M059J (cell line): ENCODE measurements around the gene SFT2D3. TPM values are rescaled to one million over a fixed set of nuclear protein-coding genes. Genes with fewer than 3 reads are reported as not detected.

ENCODE experiments used
- DNase-seq: peaks from one replicate; pipeline ENCODE4 v3.0.0-alpha.2; 2012; ENCODE audit warnings: low read depth
- total RNA-seq: library from RNA; depleted of rRNA; stranded (reverse); fragments of >200 nt; shearing (Covaris generic); gene quantifications from 2 replicates; pipeline ENCODE4 v1.2.3, GENCODE V29; 2014

The SFT2D3 gene
- total RNA-seq, 1 experiment from 2014 or later, result 5.6 TPM

- DNase-seq, result no peak
Observed at GRCh38 chr2:127664065-127664894, 37.0 kb upstream of the SFT2D3 start.

- no peak for DNase-seq
Observed at GRCh38 chr2:127664895-127665225, 36.4 kb upstream of the SFT2D3 start.

- no peak for DNase-seq
Observed at GRCh38 chr2:127665267-127665893, 35.9 kb upstream of the SFT2D3 start.

GRCh38 chr2:127669056-127669455 lies 32.2 kb upstream of the SFT2D3 start:
- no peak for DNase-seq

- DNase-seq, result no peak
Observed at GRCh38 chr2:127670055-127670956, 31.0 kb upstream of the SFT2D3 start.

- DNase-seq, result no peak
Observed at GRCh38 chr2:127670957-127671290, 30.4 kb upstream of the SFT2D3 start.

- no peak for DNase-seq
Observed at GRCh38 chr2:127671557-127672302, 29.6 kb upstream of the SFT2D3 start.

GRCh38 chr2:127672341-127673224 lies 28.7 kb upstream of the SFT2D3 start:
- no peak for DNase-seq

GRCh38 chr2:127673291-127674069 lies 27.8 kb upstream of the SFT2D3 start:
- no peak for DNase-seq

- DNase-seq, result no peak
Observed at GRCh38 chr2:127674241-127675209, 26.8 kb upstream of the SFT2D3 start.

- peak; percentile 67 for DNase-seq
Observed at GRCh38 chr2:127675331-127676261, 25.7 kb upstream of the SFT2D3 start, which contains the start of gene LIMS2. TSS of gene LIMS2 (minus strand) at chr2:127675530. CDS start at chr2:127675024, 506 bp downstream.

- DNase-seq, result no peak
Observed at GRCh38 chr2:127676906-127677305, 24.4 kb upstream of the SFT2D3 start.

- no peak for DNase-seq
Observed at GRCh38 chr2:127678531-127678930, 22.8 kb upstream of the SFT2D3 start.

GRCh38 chr2:127678991-127679390 lies 22.3 kb upstream of the SFT2D3 start:
- DNase-seq, result no peak

- DNase-seq, result no peak
Observed at GRCh38 chr2:127679680-127680361, 21.5 kb upstream of the SFT2D3 start.

GRCh38 chr2:127680706-127681287 lies 20.5 kb upstream of the SFT2D3 start:
- DNase-seq, result no peak
